ENCODE results near the gene KLK15.

DNA sequence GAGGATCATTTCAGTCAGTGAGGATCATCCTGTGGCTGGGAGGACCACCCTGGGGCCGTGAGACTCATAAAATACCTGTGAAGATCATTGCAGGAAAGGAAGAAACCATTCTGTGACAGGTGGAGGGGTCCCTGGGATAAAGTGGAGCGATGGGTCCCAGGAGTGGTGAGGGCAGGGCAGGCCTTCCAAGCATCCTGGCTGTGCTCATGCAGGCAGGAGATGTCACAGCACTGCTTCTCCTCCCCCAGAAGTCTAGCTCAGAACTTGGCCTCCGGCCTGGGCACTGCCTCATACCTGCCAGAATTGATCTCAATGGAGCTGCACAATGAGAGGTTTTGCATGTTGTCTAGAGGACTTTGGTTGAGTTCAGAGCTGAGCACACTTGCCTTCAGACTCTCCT is 20.9 kb downstream of the KLK15 start:
- TF ChIP-seq, protein P1, sequence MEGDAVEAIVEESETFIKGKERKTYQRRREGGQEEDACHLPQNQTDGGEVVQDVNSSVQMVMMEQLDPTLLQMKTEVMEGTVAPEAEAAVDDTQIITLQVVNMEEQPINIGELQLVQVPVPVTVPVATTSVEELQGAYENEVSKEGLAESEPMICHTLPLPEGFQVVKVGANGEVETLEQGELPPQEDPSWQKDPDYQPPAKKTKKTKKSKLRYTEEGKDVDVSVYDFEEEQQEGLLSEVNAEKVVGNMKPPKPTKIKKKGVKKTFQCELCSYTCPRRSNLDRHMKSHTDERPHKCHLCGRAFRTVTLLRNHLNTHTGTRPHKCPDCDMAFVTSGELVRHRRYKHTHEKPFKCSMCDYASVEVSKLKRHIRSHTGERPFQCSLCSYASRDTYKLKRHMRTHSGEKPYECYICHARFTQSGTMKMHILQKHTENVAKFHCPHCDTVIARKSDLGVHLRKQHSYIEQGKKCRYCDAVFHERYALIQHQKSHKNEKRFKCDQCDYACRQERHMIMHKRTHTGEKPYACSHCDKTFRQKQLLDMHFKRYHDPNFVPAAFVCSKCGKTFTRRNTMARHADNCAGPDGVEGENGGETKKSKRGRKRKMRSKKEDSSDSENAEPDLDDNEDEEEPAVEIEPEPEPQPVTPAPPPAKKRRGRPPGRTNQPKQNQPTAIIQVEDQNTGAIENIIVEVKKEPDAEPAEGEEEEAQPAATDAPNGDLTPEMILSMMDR (IDR thresholded peaks at IDR 0.05; ENCODE audit: control extremely low read depth in 1 of 3, insufficient read depth in 1 of 3, low read depth in 1 of 3, low read length in 3 of 3), result no peak
- TF ChIP-seq POLR2A (IDR thresholded peaks at IDR 0.05; ENCODE audit: control extremely low read depth in 1 of 2, low read depth in 2 of 2, low read length in 2 of 2), result no peak
- no peak for TF ChIP-seq POLR2AphosphoS5 (IDR thresholded peaks at IDR 0.05; ENCODE audit: low read depth, low read length)
- TF ChIP-seq, protein P2, sequence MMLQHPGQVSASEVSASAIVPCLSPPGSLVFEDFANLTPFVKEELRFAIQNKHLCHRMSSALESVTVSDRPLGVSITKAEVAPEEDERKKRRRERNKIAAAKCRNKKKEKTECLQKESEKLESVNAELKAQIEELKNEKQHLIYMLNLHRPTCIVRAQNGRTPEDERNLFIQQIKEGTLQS (IDR thresholded peaks at IDR 0.05; ENCODE audit: insufficient read depth, low read depth, low read length), result no peak

All from H1 (cell line).